A549 (cell line): ENCODE data around the gene ARF1. TPM values are rescaled to one million over a fixed set of nuclear protein-coding genes. Genes with fewer than 3 reads are reported as not detected.
A peak's percentile ranks its signal among the peaks of the same experiment; 100 is the strongest.

ENCODE experiments used
- ATAC-seq, 2 experiments: fragments of 200-7000 bp in 1 of 2; fragments of >200 bp in 1 of 2; cut with Nextera tagmentation in 1 of 2; cut with Tn5 transposase in 1 of 2; 3 replicates each; pipeline versions ENCODE4 v1.8.0 to v1.9.1; 2018 to 2020; ENCODE audit warnings: mild to moderate bottlenecking in 1 of 2, moderate library complexity in 1 of 2
- CTCF ChIA-PET: fragments of 300-600 bp; sonication (Branson Sonifier 250); formaldehyde crosslinking; extraction: SDS; loops from one replicate; lab custom pipeline; 2021; ENCODE audit warnings: antibody characterized with exemption, inconsistent platforms; lab: Yijun Ruan, JAX
- POLR2A ChIA-PET: fragments of 350-600 bp; formaldehyde crosslinking; extraction: SDS; loops from one replicate; lab custom pipeline; 2021; ENCODE audit warnings: antibody characterized with exemption, inconsistent platforms; lab: Yijun Ruan, JAX
- DNase-seq, 2 experiments: peaks; one replicate each; pipeline versions ENCODE4 v3.0.0 to v3.0.0-alpha.2; 2011 to 2016; ENCODE audit warnings: low read depth in 1 of 2, low spot score in 1 of 2
- FAIRE-seq: peaks from 2 replicates; lab custom pipeline; 2011; peaks lifted over from hg19 to GRCh38; lab: Jason Lieb, UNC
- H3K27ac ChIP-seq, 2 experiments: fragments of >200 bp; sonication (Bioruptor Twin); formaldehyde crosslinking; 3 replicates each; pipeline ENCODE4 v1.5.1; 2016 to 2017
- H3K4me1 ChIP-seq: fragments of >200 bp; sonication (Bioruptor Twin); formaldehyde crosslinking; 3 replicates; pipeline ENCODE4 v1.6.1; 2016
- H3K4me2 ChIP-seq: fragments of >200 bp; sonication (Bioruptor Twin); formaldehyde crosslinking; 3 replicates; pipeline ENCODE4 v1.6.1; 2016
- H3K4me3 ChIP-seq: fragments of >200 bp; sonication (Bioruptor Twin); formaldehyde crosslinking; 3 replicates; pipeline ENCODE4 v1.5.1; 2016
- H3K9me3 ChIP-seq: fragments of >200 bp; sonication (Bioruptor Twin); formaldehyde crosslinking; 3 replicates; pipeline ENCODE4 v1.6.1; 2016
- BHLHE40 ChIP-seq: IDR thresholded peaks from 2 replicates; pipeline ENCODE4 v1.6.1; 2012; ENCODE audit warnings: low read depth, low read length, inconsistent platforms
- CBX2 ChIP-seq: fragments of 200-600 bp; sonication (generic); IDR thresholded peaks from 2 replicates; pipeline ENCODE4 v1.6.1; 2016; ENCODE audit warnings: low read depth, mild to moderate bottlenecking, borderline replicate concordance
- CEBPB ChIP-seq, 2 experiments: fragments of >200 bp in 1 of 2; sonication (Bioruptor Twin) in 1 of 2; formaldehyde crosslinking in 1 of 2; IDR thresholded peaks; 2 replicates each; pipeline ENCODE4 v1.6.1; 2012 to 2016
- CHD2 ChIP-seq: fragments of 150-350 bp; IDR thresholded peaks from 2 replicates; pipeline ENCODE4 v1.6.1; 2014; ENCODE audit warnings: low read length; ENCODE audit not compliant: partially characterized antibody
- CTCF ChIP-seq: fragments of >200 bp; sonication (Bioruptor Twin); formaldehyde crosslinking; IDR thresholded peaks from 3 replicates; pipeline ENCODE4 v1.5.1; 2016
- GATA3 ChIP-seq: IDR thresholded peaks from 2 replicates; pipeline ENCODE4 v1.6.1; 2012; ENCODE audit warnings: borderline replicate concordance
- HDAC2 ChIP-seq: fragments of 200-600 bp; sonication (generic); IDR thresholded peaks from 2 replicates; pipeline ENCODE4 v1.6.1; 2016
- HMGXB4 ChIP-seq: fragments of 250-450 bp; sonication (Bioruptor Pico); IDR thresholded peaks from 2 replicates; pipeline ENCODE4 v1.5.0; 2021; ENCODE audit warnings: mild to moderate bottlenecking, moderate library complexity, borderline replicate concordance
- HOXB5 ChIP-seq: fragments of 250-450 bp; sonication (Bioruptor Pico); IDR thresholded peaks from 2 replicates; pipeline ENCODE4 v1.5.0; 2020; ENCODE audit warnings: mild to moderate bottlenecking, moderate library complexity
- JUNB ChIP-seq: fragments of >200 bp; sonication (Bioruptor Twin); formaldehyde crosslinking; IDR thresholded peaks from 2 replicates; pipeline ENCODE4 v1.6.1; 2016
- MAFK ChIP-seq: fragments of 450-650 bp; IDR thresholded peaks from 2 replicates; pipeline ENCODE4 v1.6.1; 2014; ENCODE audit not compliant: partially characterized antibody
- MAX ChIP-seq: IDR thresholded peaks from 2 replicates; pipeline ENCODE4 v1.6.1; 2012
- MYC ChIP-seq: IDR thresholded peaks from 2 replicates; pipeline ENCODE4 v1.6.1; 2012; ENCODE audit warnings: mild to moderate bottlenecking, inconsistent platforms, low read length, improper control_type of control experiment, borderline replicate concordance
- NPAS2 ChIP-seq: fragments of 250-450 bp; sonication (Bioruptor Pico); IDR thresholded peaks from 2 replicates; pipeline ENCODE4 v1.8.0; 2022; ENCODE audit warnings: mild to moderate bottlenecking, moderate library complexity, borderline replicate concordance
- PHF8 ChIP-seq: fragments of 200-600 bp; sonication (generic); IDR thresholded peaks from 2 replicates; pipeline ENCODE4 v1.6.1; 2016; ENCODE audit warnings: low read depth, mild to moderate bottlenecking, antibody characterized with exemption, moderate library complexity, borderline replicate concordance
- POLR2A ChIP-seq: IDR thresholded peaks from 2 replicates; pipeline ENCODE4 v1.6.1; 2012; ENCODE audit warnings: mild to moderate bottlenecking, low read length
- RAD21 ChIP-seq, 2 experiments: fragments of >200 bp in 1 of 2; sonication (Bioruptor Twin) in 1 of 2; formaldehyde crosslinking in 1 of 2; IDR thresholded peaks in 1 of 2; conservative IDR thresholded peaks in 1 of 2; 2 replicates in 1 of 2; 3 replicates in 1 of 2; pipeline ENCODE4 v1.6.1; 2012 to 2018; ENCODE audit warnings: inconsistent platforms in 1 of 2
- RCOR1 ChIP-seq: fragments of 150-350 bp; IDR thresholded peaks from 2 replicates; pipeline ENCODE4 v1.6.1; 2014; ENCODE audit warnings: antibody characterized with exemption, low read length, low read depth
- RNF2 ChIP-seq: fragments of 200-600 bp; sonication (generic); IDR thresholded peaks from 2 replicates; pipeline ENCODE4 v1.6.1; 2016; ENCODE audit warnings: low read depth, mild to moderate bottlenecking, antibody characterized with exemption, moderate library complexity, borderline replicate concordance
- SMC3 ChIP-seq: fragments of >200 bp; sonication (Bioruptor Twin); formaldehyde crosslinking; IDR thresholded peaks from 3 replicates; pipeline ENCODE4 v1.6.1; 2018; ENCODE audit warnings: inconsistent platforms
- TP53 ChIP-seq: fragments of 250-450 bp; sonication (Bioruptor Pico); IDR thresholded peaks from 2 replicates; pipeline ENCODE4 v1.5.0; 2021; ENCODE audit warnings: mild to moderate bottlenecking, moderate library complexity
- USF2 ChIP-seq: fragments of 450-650 bp; IDR thresholded peaks from 2 replicates; pipeline ENCODE4 v1.6.1; 2014; ENCODE audit warnings: antibody characterized with exemption
- WGBS: methylation state at CpG from one replicate; pipeline ENCODE4 v1.1.6; 2017; ENCODE audit errors: missing lambda C conversion rate; 5-methylcytosine and 5-hydroxymethylcytosine counted together
- polyA plus RNA-seq, 4 experiments: library from polyadenylated mRNA; depleted of rRNA in 3 of 4; stranded (reverse); fragments of >200 nt; fragmentation: RNase III in 1 of 4; extraction: RNeasy Plus Mini Kit Qiagen cat#74134 plus additional on column Dnase treatment in 1 of 4; gene quantifications; 2 replicates in 3 of 4; 3 replicates in 1 of 4; pipeline ENCODE4 v1.2.3, GENCODE V29; 2011 to 2017

Gene ARF1
- polyA plus RNA-seq, 2 of the 4 experiments (the other 2 are of a cell fraction) = 297 to 376 TPM

- TF ChIP-seq CEBPB (IDR thresholded peaks at IDR 0.05) (peak in 1 of 2 experiments; percentile 53; a peak in 1 of 4 replicates), GATA3 (no peak)
- no peak for DNase-seq
- WGBS = 21% methylated on average over 3 of the region's 3 CpGs
- H3K27ac ChIP-seq = peak overlapping the region; percentile 93 to 97; a peak in 5 of 6 replicates
- no peaks in the 10 kb centered on the region for H3K9me3 ChIP-seq
- ATAC-seq = no peak
- H3K4me2 ChIP-seq = peak overlapping the region; percentile 97
- H3K4me1 ChIP-seq = peaks cover 57% of the 10 kb centered on the region
- no peak for FAIRE-seq
- ChIA-PET POLR2A (interaction anchor here (0.8 kb wide), 1 partner anchor 85 kb away, joined by 3 read pairs; no protein-coding TSS in a partner anchor), CTCF (interaction anchor here (1.0 to 2.5 kb wide), 8 partner anchors 9 to 85 kb away, joined by 3 to 6 read pairs (median 4); no protein-coding TSS in a partner anchor)
- H3K4me3 ChIP-seq = peak overlapping the region; percentile 94
Observed at GRCh38 chr1:228084325-228084724, 1.8 kb downstream of the ARF1 start.

- Histone ChIP-seq H3K27ac (peak overlapping the region in 1 of 2 experiments; percentile 97; a peak in 3 of 6 replicates), H3K4me2 (peak overlapping the region; percentile 97), H3K4me1 (peaks cover 61% of the 10 kb centered on the region), H3K9me3 (no peaks in the 10 kb centered on the region), H3K4me3 (peak overlapping the region; percentile 94; the same call in 2 of the 3 replicates)
- ATAC-seq (no peak), FAIRE-seq (no peak), DNase-seq (no peak)
- POLR2A ChIA-PET = no interaction called here
- TF ChIP-seq CHD2 = no peak
- TF ChIP-seq CTCF = no peak
- TF ChIP-seq RNF2 = no peak
- TF ChIP-seq MAFK = no peak
- no peak for TF ChIP-seq HDAC2
- TF ChIP-seq MAX = no peak
- TF ChIP-seq RAD21 (conservative IDR thresholded peaks at IDR 0.05 in 1 of 2, IDR thresholded peaks at IDR 0.05 in 1 of 2) = no peak
- no peak for TF ChIP-seq MYC
- no peak for TF ChIP-seq SMC3
- no peak for TF ChIP-seq RCOR1
- TF ChIP-seq HOXB5 (CRISPR knock-in tag) = no peak
- TF ChIP-seq POLR2A = no peak
- TF ChIP-seq PHF8 = no peak
- TF ChIP-seq NPAS2 = no peak
- TF ChIP-seq BHLHE40 = no peak
- no peak for TF ChIP-seq CBX2
- no peak for TF ChIP-seq TP53
- TF ChIP-seq JUNB = no peak
- no peak for TF ChIP-seq USF2
- no peak for TF ChIP-seq HMGXB4 (CRISPR knock-in tag)
- WGBS = 87% methylated on average over 5 of the region's 5 CpGs
- CTCF ChIA-PET = interaction anchor here (1.2 to 2.5 kb wide), 7 partner anchors 9 to 86 kb away, joined by 3 to 6 read pairs (median 5); no protein-coding TSS in a partner anchor
Observed at GRCh38 chr1:228084797-228085196, 2.3 kb downstream of the ARF1 start.
